Activated naive CD8-positive, alpha-beta T cell treated with anti-CD3 and anti-CD28 coated beads for 36 hours (primary cell): ENCODE results near the gene MYH14. TPM values are rescaled to one million over a fixed set of nuclear protein-coding genes. Genes with fewer than 3 reads are reported as not detected.
"Not testable (repeated sequence)": the region's sequence is repeated elsewhere in the genome, so short reads cannot be mapped to it uniquely, and the experiment has no call there.

Experiments used
- DNase-seq: peaks from one replicate; pipeline ENCODE4 v3.0.0; 2021
- H3K27ac Mint-ChIP-seq: one replicate; pipeline ENCODE4 v1.8.0; 2022; ENCODE audit warnings: mild to moderate bottlenecking, moderate library complexity, mixed read lengths
- H3K27me3 Mint-ChIP-seq: one replicate; pipeline ENCODE4 v1.8.0; 2022; ENCODE audit warnings: mild to moderate bottlenecking, mixed read lengths
- H3K36me3 Mint-ChIP-seq: one replicate; pipeline ENCODE4 v1.8.0; 2021; ENCODE audit warnings: mild to moderate bottlenecking, mixed read lengths
- H3K4me1 Mint-ChIP-seq: one replicate; pipeline ENCODE4 v1.8.0; 2021; ENCODE audit warnings: mixed read lengths
- H3K4me3 Mint-ChIP-seq: one replicate; pipeline ENCODE4 v1.8.0; 2022; ENCODE audit warnings: mild to moderate bottlenecking, moderate library complexity, mixed read lengths
- H3K9me3 Mint-ChIP-seq: one replicate; pipeline ENCODE4 v1.8.0; 2022; ENCODE audit warnings: mixed read lengths
- total RNA-seq, 2 experiments: library from RNA; stranded (reverse); gene quantifications; one replicate each; pipeline ENCODE4 v1.2.3, GENCODE V29; 2021

The MYH14 gene
- total RNA-seq, 2 experiments from 2014 or later, result not detected

GRCh38 chr19:50329146-50329925 lies 125.9 kb downstream of the MYH14 start, which contains the start of gene KCNC3:
Gene KCNC3 (minus strand): TSS chr19:50329377. CDS start chr19:50329082, 295 bp downstream.
- Mint-ChIP-seq H3K36me3 (peaks cover 10% of the 10 kb centered on the region), H3K9me3 (peaks cover 8% of the 10 kb centered on the region), H3K4me1 (peaks cover 49% of the 10 kb centered on the region), H3K27ac (peak within 1 kb of the TSS; percentile 73), H3K4me3 (peak within 1 kb of the TSS; percentile 71), H3K27me3 (peaks cover 81% of the 10 kb centered on the region)
- DNase-seq, result peak; percentile 86

GRCh38 chr19:50329926-50330294 lies 126.5 kb downstream of the MYH14 start:
- not testable (repeated sequence) for H3K9me3 Mint-ChIP-seq, DNase-seq, H3K36me3 Mint-ChIP-seq
- peak overlapping the region; percentile 71 for H3K4me3 Mint-ChIP-seq
- peak overlapping the region; percentile 73 for H3K27ac Mint-ChIP-seq
- H3K27me3 Mint-ChIP-seq, result peaks cover 81% of the 10 kb centered on the region
- peaks cover 49% of the 10 kb centered on the region for H3K4me1 Mint-ChIP-seq

GRCh38 chr19:50330365-50331078 lies 127.1 kb downstream of the MYH14 start:
- Mint-ChIP-seq H3K4me1 (peaks cover 54% of the 10 kb centered on the region), H3K36me3 (peaks cover 10% of the 10 kb centered on the region), H3K9me3 (peaks cover 8% of the 10 kb centered on the region), H3K27ac (no peak overlapping the region), H3K4me3 (peak overlapping the region; percentile 60), H3K27me3 (peaks cover 84% of the 10 kb centered on the region)
- peak; percentile 87 for DNase-seq

- Mint-ChIP-seq H3K4me1 (peaks cover 56% of the 10 kb centered on the region), H3K27me3 (peaks cover 78% of the 10 kb centered on the region), H3K36me3 (peaks cover 10% of the 10 kb centered on the region), H3K4me3 (peak overlapping the region; percentile 55), H3K9me3 (peaks cover 8% of the 10 kb centered on the region), H3K27ac (no peak overlapping the region)
- no peak for DNase-seq
These were observed 128.0 kb downstream of the MYH14 start for GRCh38 chr19:50331221-50331993.

GRCh38 chr19:50331994-50332243 lies 128.5 kb downstream of the MYH14 start:
- Mint-ChIP-seq H3K9me3 (peaks cover 8% of the 10 kb centered on the region), H3K27ac (no peak overlapping the region), H3K4me3 (peak overlapping the region; percentile 0), H3K36me3 (peaks cover 10% of the 10 kb centered on the region), H3K27me3 (peaks cover 73% of the 10 kb centered on the region), H3K4me1 (peaks cover 54% of the 10 kb centered on the region)
- no peak for DNase-seq

- Mint-ChIP-seq H3K36me3 (peaks cover 10% of the 10 kb centered on the region), H3K27ac (no peak overlapping the region), H3K9me3 (peaks cover 8% of the 10 kb centered on the region), H3K4me3 (no peak overlapping the region), H3K27me3 (peaks cover 72% of the 10 kb centered on the region), H3K4me1 (peaks cover 50% of the 10 kb centered on the region)
- DNase-seq, result no peak
These were observed 129.0 kb downstream of the MYH14 start for GRCh38 chr19:50332244-50333038.

- Mint-ChIP-seq H3K27ac (peak overlapping the region; percentile 82), H3K27me3 (peaks cover 66% of the 10 kb centered on the region), H3K36me3 (peaks cover 10% of the 10 kb centered on the region), H3K9me3 (peaks cover 8% of the 10 kb centered on the region), H3K4me1 (peaks cover 47% of the 10 kb centered on the region), H3K4me3 (peak overlapping the region; percentile 78)
- DNase-seq, result peak; percentile 92
These were observed 129.9 kb downstream of the MYH14 start for GRCh38 chr19:50333235-50333736.

- Mint-ChIP-seq H3K27me3 (peaks cover 65% of the 10 kb centered on the region), H3K9me3 (peaks cover 8% of the 10 kb centered on the region), H3K4me3 (peak overlapping the region; percentile 78), H3K27ac (peak overlapping the region; percentile 82), H3K36me3 (peaks cover 10% of the 10 kb centered on the region), H3K4me1 (peaks cover 47% of the 10 kb centered on the region)
- DNase-seq, result peak; percentile 85
These were observed 130.6 kb downstream of the MYH14 start for GRCh38 chr19:50333737-50334617.

- Mint-ChIP-seq H3K9me3 (peaks cover 3% of the 10 kb centered on the region), H3K27me3 (peaks cover 56% of the 10 kb centered on the region), H3K4me3 (no peak overlapping the region), H3K27ac (no peak overlapping the region), H3K4me1 (peaks cover 38% of the 10 kb centered on the region), H3K36me3 (peaks cover 5% of the 10 kb centered on the region)
- DNase-seq, result no peak
These were observed 131.5 kb downstream of the MYH14 start for GRCh38 chr19:50334741-50335421.

GRCh38 chr19:50337031-50337430 lies 133.6 kb downstream of the MYH14 start:
- DNase-seq, H3K27ac Mint-ChIP-seq, H3K36me3 Mint-ChIP-seq, H3K4me3 Mint-ChIP-seq, H3K9me3 Mint-ChIP-seq: not testable (repeated sequence)
- peaks cover 35% of the 10 kb centered on the region for H3K27me3 Mint-ChIP-seq
- H3K4me1 Mint-ChIP-seq, result peaks cover 22% of the 10 kb centered on the region

GRCh38 chr19:50340331-50340730 lies 136.9 kb downstream of the MYH14 start:
- no peak for DNase-seq
- H3K27ac Mint-ChIP-seq, result no peak overlapping the region
- no peaks in the 10 kb centered on the region for H3K9me3 Mint-ChIP-seq
- H3K4me3 Mint-ChIP-seq, result no peak overlapping the region
- peaks cover 10% of the 10 kb centered on the region for H3K4me1 Mint-ChIP-seq
- H3K36me3 Mint-ChIP-seq, result peaks cover 3% of the 10 kb centered on the region
- peaks cover 9% of the 10 kb centered on the region for H3K27me3 Mint-ChIP-seq

- no peak for DNase-seq
- Mint-ChIP-seq H3K27me3 (peaks cover 4% of the 10 kb centered on the region), H3K36me3 (peaks cover 4% of the 10 kb centered on the region)
These were observed 137.7 kb downstream of the MYH14 start for GRCh38 chr19:50341091-50341564.

GRCh38 chr19:50344661-50345318 lies 141.4 kb downstream of the MYH14 start:
- DNase-seq, result no peak
- Mint-ChIP-seq H3K4me3 (peak overlapping the region; percentile 3), H3K4me1 (peaks cover 26% of the 10 kb centered on the region), H3K36me3 (peaks cover 6% of the 10 kb centered on the region), H3K27ac (peak overlapping the region; percentile 14), H3K27me3 (no peaks in the 10 kb centered on the region), H3K9me3 (peaks cover 2% of the 10 kb centered on the region)

More at GRCh38 chr19:50341091-50341564, 137.7 kb downstream of the MYH14 start:
- Mint-ChIP-seq H3K9me3 (peaks cover 2% of the 10 kb centered on the region), H3K4me3 (no peak overlapping the region), H3K27ac (no peak overlapping the region), H3K4me1 (peaks cover 7% of the 10 kb centered on the region)
